Activated T-helper 1 cell treated with Interleukin-2 at 50 U/mL for 16 hours (primary cell): Measurements from ENCODE around the gene SLC45A1.

Source experiments
- DNase-seq: peaks from one replicate; pipeline ENCODE4 v3.0.0-alpha.2; 2020; ENCODE audit warnings: low read depth

Gene SLC45A1

DNA sequence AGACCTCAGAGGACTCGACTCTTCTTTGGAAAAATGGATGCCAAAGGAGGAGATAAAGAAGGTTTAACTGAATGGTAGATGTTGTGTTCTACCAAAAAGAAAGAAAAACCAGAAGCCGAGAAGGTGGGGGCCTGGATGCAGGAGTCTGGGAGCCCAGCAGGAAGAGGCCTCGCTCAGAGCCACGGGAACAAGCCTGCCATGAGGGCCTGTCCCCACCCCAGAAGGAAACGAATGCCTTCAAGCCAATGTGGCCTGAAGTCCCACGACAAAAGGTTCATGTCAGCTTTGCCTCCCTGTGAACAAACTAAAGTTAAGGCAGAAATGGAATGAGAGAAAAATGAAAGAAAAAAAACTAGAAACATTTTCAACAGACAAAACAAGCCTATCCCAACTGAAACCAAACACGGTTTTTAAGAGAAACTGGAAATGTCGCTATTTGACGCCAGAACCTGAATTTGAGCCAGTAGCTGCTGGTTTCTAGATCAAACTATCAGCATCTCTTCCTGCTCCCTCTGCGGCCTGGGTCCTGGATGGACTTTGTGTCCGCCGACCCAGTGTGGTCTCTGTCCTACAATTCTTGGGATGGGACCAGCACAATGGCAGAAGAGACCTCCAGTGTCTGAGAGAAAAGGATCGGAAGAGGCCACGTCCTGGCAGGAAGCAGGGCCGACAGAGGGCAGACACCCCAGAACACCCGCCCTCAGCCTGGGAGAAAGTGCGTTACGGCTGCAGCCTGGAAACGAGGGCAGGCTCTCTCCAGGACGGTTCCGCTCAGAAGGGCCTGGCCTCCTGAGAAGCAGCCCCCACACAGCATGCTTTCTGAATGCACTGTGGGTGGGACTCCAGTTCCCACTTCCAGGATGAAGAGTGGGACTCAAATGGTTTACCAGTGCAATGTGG is 35.2 kb downstream of the SLC45A1 start:
- no peak for DNase-seq

DNA sequence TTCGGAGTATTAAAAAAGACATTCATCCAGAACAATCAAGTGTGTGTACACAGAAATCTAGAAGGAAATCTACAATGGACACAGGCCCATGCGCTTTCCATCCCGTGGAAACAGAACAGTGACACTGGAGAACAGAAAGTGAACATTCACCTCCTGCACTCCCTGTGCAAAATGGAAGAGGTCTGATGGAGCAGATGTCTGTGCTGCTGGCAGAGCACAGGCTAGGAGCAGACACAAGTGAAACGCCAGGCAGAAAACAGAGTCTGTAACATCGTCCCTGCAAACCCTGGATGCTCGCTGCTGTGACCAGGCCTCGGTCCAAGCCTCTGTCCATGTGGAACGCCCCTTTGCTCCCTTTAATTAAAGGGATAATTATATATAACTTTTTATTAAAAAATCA is 36.1 kb downstream of the SLC45A1 start:
- DNase-seq = no peak

- no peak for DNase-seq
Measured at GRCh38 chr1:8355439-8356255, 37.7 kb downstream of the SLC45A1 start.

- DNase-seq = no peak
Measured at GRCh38 chr1:8356256-8357209, 38.6 kb downstream of the SLC45A1 start.

GRCh38 chr1:8357329-8358101 is 39.6 kb downstream of the SLC45A1 start:
- DNase-seq = no peak

DNA sequence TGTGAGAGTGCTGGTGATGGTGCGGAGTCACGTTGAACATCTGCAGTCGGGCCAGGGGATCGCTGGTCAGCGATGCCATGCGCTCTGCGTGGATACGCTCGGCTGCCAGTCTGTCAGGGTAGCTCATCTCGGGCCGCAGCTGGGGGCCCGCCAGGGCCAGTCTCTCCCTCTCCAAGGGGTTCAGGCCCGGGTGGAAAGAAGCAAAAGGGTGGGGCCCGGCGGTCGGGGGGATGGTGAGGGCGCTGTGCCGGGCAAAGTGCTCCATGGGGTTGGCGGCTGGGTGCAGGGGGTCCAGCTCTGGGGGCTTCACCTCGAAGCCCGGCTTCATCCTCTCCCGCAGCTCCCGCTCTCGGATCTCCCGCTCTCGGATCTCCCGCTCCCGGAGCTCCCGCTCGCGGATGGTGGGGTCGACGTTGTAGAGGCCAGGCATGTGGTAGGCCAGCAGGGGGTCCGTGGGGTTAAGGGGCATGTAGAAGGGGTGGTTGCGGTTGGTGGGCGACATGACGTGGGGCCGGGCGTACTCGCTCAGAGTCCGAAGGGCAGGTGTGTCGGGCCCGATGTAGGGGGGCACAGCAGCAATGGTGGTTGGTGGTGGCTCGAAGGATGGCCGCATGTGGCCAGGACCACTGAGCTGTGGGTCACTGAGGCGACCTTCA is 40.5 kb downstream of the SLC45A1 start:
- no peak for DNase-seq

DNA sequence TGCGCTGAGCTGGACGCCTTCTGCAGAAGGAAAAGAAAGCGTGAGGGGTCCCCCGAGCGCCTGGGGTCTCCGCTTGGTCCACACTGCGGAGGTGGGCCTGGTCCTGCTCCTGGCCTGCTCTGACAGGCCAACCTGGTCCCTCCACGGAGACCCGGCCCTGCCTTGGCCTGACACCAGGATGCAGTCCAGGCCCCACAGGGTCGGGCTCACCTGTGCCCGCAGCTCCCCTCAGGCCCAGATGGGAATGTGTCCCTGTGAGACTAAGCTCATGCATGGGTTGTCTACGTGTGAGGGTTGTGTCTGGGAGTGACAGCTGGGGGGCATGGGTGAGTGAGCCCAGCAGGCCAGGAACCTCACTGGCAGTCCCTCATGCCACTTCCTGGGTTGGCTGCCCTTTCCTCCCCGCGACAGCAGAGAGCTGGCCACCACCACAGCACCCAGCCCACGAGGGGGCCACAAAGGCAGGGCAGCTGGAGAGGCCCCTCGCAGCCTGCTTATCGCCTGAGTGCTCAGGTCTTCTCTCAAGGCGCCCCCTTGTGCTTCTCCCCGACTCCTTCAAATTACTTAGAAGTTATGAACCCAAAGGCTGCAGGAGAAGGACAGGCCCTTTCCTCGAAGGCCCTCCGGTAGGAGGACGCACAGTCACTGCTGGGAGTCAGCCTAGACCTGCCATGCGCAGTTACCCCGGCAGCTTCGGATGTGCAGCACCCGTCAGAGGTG is 41.1 kb downstream of the SLC45A1 start:
- DNase-seq = no peak

GRCh38 chr1:8359617-8360481 is 41.9 kb downstream of the SLC45A1 start:
- no peak for DNase-seq

DNA sequence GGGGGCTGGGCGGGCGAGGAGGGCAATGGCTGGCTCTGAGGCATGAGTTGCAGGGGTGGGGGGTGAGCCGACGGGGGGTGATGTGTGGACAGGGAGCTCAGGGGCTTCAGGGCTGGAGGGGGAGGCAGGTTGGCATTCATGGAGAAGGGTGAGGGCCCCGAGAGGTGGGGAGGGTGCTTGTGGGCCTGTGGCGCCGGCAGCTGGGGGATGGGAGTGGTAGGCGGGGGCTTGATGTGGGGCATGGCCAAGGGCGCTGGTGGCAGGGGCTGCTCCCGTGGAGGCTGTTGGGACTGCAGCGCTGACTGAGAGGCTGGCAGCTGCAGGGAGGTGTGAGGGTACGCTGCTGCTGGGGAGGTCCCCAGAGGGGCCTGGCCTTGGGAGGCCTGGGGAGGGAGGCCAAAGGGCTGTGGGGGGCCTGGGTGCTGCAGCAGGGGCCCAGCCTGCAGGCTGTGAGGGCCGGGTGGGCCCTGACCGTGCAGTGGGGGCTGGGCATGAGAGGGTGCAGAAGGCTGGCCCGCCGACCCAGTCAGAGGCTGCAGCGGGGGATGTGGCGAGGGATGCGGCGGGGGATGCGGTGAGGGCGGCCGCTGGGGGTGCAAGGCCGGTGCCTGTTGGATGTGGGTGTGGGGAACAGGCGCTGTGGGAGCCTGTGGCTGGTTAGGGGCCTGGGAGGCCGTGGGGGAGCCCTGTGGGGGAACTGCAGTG is 42.7 kb downstream of the SLC45A1 start:
- no peak for DNase-seq

GRCh38 chr1:8361198-8361849 is 43.4 kb downstream of the SLC45A1 start:
- no peak for DNase-seq

- no peak for DNase-seq
Measured at GRCh38 chr1:8362701-8363101, 44.8 kb downstream of the SLC45A1 start.

DNA sequence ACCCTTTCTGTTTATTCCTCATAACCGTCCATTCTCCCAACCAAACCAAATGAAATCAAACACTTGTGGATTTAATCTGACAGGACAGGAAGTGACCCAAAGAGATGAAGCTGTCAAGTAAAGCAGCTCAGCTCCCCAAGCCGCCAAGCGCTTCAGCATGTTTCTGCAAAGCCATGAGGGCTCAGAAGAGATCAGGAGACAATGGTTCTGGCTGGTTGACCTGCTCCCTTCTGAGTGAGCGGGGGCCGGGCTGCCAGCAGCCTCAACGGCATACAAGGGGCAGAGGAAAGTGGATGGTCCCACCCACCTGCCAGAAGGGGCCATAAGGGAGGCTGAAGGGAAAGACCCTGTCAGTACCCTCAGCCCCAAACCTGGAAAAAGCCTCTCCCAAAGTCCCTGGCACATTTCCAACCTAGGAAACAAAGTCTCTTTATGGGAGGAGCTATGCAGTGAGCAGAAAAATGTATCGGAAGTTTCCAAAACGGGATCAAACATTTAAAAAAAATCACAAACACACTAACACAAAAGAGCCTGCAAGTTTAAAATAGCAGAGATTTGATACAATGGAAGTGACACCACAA is 45.4 kb downstream of the SLC45A1 start:
- no peak for DNase-seq

- no peak for DNase-seq
Measured at GRCh38 chr1:8363767-8364301, 45.9 kb downstream of the SLC45A1 start.

GRCh38 chr1:8364528-8365442 is 46.9 kb downstream of the SLC45A1 start:
- DNase-seq = no peak

- DNase-seq = no peak
Measured at GRCh38 chr1:8365661-8366362, 47.9 kb downstream of the SLC45A1 start.
